Right kidney (tissue), 9 donors: ENCODE measurements around the gene VEPH1.

Source experiments
- DNase-seq: peaks from one replicate; pipeline ENCODE4 v3.0.0-alpha.2; 2016
- long read RNA-seq, 8 donors: transcript quantifications; one replicate each; lab custom pipeline, GENCODE V29; 2026

Gene VEPH1
- long read RNA-seq, donor 1, partial matches to known transcripts: 5 of 10 reads
- long read RNA-seq, donor 1, other reads (novel, unspliced or antisense): 0 of 10 reads
- long read RNA-seq, donor 2: 0 reads
- long read RNA-seq, donor 3, full-length matches to known transcripts: 4 of 4 reads
- long read RNA-seq, donor 3, partial matches to known transcripts: 0 of 4 reads
- long read RNA-seq, donor 3, other reads (novel, unspliced or antisense): 0 of 4 reads
- long read RNA-seq, donor 4, full-length matches to known transcripts: 8 of 21 reads
- long read RNA-seq, donor 4, partial matches to known transcripts: 13 of 21 reads
- long read RNA-seq, donor 4, other reads (novel, unspliced or antisense): 0 of 21 reads
- long read RNA-seq, donor 5, full-length matches to known transcripts: 4 of 4 reads
- long read RNA-seq, donor 5, partial matches to known transcripts: 0 of 4 reads
- long read RNA-seq, donor 5, other reads (novel, unspliced or antisense): 0 of 4 reads
- long read RNA-seq, donor 6, partial matches to known transcripts: 9 of 9 reads
- long read RNA-seq, donor 6, other reads (novel, unspliced or antisense): 0 of 9 reads
- long read RNA-seq, donor 7, partial matches to known transcripts: 19 of 22 reads
- long read RNA-seq, donor 7, other reads (novel, unspliced or antisense): 0 of 22 reads
- long read RNA-seq, donor 8, partial matches to known transcripts: 28 of 29 reads
- long read RNA-seq, donor 8, other reads (novel, unspliced or antisense): 0 of 29 reads

DNA sequence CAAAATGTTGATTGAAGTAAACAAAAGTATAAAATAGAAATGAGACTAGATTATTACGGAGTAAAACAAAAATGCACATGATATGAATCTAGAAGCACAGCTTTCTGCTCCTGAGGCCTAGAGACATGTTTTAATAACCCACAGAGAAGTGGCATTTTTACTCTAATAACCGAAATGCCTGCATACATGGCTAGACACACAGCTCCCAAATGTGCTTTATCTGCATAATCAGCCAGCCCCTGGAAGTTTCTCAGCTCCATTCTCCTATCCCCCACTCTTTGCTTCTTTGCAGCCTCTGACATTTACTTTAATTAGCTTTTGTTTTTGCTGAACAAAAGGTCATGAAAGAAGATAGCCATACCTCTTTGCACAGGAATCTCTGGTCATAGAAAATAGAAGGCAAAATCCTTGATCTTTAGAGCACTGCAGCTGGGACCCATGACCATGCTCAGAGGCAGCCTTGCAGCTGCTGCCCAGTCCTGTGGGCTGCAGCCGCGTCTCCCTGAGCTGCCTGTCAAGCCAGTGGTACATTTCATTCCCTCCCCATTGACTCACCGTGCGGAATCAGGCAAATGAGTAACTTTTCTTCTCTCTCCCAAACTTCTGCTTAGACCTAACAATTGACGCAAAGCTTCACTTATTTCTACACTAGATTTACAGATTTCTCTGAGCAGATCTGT is at the start of gene VEPH1:
Gene VEPH1 (minus strand): TSS at position 501 of the 680 bp plus-strand sequence. CDS start 8,067 bp downstream, outside the sequence.
- peak; percentile 56 for DNase-seq

DNA sequence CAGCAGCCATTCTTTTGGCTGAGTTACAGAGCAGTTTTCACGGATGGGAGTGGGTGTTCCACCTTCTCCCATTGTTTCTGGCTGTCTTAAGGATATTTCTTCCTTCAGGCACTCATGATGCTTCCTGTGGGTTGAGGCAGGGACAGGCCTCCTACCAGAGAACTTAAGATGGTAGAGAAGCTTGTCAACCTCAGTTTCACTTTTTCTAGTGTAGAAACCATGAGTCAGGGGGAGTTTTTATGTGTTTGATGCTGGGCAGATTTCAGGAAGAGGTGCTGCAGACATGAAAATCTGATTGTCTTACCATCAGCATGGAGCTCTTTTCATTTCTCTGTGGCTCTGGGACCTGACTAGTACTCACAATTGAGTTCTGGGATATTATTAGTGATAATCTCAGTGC is 48.7 kb upstream of the VEPH1 start:
- no peak for DNase-seq

DNA sequence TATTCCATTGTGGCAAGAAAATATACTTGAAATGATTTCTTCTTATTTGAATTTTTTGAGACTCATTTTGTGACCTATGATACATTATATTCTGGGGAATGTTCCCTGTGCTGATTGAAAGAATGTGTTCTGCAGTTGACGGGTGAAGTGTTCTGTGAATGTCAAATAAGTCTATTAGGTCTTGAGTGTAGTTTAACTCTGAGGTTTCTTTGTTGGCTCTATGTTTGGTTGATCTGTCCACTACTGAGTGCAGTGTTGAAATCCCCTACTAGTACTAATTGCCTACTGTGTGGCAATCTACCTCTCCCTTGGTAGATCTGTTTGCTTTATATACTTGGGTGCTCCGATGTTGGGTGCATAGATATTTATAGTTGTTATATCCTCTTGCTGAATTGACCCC is 46.3 kb upstream of the VEPH1 start:
- DNase-seq: no peak

DNA sequence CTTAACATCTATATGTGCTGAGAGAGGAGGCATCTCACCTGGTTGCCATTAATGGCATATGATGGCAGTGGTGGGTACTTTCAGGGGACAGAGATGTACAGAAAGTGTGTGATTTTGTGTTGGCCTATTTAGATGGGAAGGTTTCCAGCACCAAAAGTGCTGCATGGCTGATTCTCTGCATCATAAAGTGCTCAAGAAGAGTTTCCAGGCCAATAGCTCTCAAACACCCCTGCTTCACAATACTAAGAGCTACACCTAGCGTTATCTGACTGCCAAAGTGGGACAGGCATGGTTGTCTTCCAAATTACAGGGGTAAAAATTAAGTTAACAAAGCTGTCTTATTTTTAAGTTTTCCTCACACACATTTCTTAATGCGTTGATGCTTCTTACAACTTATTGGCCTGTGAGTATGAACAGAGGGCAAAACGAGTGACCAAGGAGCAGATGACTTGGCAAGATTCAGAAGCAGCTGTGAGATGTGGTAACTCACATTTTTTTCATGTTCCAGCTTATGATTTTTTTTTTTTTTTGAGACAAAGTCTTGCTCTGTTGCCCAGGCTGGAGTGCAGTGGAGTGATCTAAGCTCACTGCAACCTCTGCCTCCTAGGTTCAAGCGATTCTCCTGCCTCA is 41.4 kb upstream of the VEPH1 start:
- DNase-seq: no peak

DNA sequence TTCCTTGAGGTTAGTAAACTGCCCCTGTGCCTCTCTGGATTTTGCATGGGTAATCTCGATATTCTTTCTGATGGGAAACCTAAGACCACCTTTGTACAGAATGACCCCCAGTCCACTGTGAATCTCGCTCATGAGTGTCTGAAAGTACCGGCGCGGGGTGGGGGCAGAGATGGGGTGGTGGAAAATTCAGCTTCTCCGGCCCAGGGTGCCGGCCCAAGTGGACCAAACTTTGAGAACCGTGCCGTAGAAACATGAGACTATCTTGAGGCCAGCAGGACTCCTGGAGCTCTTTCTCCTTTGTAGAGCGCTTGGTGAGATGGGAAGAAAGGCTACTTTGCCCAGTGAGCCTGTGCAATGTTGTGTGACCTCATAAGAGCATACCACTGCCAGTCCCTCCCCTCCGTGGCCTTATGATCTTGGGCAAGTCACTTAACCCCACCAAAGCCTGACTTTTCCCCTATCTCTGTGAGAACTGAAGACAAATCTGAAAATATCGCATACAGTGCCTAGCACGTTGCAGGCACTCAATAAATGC is 40.4 kb upstream of the VEPH1 start:
- DNase-seq: no peak

DNA sequence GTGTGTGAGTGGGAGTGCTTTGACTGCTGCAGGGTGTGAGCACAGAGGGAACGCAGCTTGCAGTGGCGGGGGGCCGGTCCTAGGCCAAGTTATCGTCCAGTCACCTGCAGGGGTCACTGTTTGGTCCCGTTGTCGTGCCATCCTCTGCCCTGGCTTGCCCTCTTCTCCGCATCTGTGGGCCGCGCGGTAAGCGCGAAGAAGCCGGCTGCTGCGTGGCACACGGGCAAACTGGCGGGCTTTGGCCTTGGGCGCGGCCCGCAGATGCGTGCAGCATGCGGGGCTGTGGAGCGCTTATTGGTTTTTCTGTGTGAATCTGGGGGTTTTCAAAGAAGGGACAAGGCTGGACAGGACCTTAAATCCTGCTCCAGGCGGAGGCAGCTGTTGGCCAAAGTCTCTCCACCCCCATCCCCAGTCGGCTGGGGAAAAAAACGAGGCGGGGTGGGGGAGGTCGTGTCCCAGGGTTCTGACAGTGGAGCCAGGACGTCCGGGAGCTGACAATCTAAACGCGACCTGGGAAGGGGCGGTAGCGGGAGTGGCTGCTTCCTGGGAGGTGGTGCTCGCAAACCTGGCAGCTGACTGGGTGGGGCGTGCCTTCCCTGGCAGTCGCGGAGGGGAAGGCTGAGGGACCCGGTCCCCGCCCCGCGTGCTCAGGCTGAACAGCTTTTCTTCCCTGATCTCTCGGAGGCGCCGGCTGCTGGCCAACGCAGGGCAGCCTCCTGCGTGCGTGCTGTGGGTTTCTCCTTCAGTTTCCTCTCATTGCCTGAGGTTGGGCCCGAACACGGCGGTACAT is 39.7 kb upstream of the VEPH1 start:
- peak; percentile 73 for DNase-seq

DNA sequence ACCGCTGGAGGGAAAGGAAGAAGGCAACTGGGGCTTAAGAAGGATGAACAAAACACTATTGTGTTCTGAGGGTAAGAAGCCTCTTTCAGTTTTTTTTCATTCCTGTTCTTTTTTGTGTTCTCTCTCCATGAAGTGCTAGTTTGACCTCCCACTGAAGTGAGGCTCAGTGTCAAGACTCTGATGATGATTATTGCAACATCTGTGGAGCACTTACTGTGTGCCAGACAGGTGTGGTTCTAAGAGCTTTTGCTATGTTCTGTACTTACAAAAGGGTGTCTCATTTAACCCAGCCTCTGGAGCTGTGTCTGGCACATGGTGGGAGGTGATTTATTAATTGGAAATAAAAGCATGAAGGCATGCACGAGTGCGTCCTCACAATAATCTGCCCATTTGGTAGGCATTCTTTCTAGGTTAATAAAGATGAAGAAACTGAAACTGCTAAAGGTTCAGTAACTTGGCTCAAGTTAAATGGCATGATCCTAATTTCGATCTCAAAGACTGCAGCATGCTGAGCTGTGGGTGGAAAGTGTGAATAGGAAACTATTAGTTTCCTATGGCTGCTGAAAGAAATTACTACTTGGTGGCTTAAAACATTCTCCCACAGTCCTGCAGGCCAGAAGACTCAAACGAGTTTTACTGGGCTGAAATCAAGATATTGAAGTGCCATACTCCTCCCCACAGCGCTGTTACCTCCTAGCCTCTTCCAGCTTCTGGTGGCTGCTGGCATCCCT is 38.5 kb upstream of the VEPH1 start:
- DNase-seq: no peak

DNA sequence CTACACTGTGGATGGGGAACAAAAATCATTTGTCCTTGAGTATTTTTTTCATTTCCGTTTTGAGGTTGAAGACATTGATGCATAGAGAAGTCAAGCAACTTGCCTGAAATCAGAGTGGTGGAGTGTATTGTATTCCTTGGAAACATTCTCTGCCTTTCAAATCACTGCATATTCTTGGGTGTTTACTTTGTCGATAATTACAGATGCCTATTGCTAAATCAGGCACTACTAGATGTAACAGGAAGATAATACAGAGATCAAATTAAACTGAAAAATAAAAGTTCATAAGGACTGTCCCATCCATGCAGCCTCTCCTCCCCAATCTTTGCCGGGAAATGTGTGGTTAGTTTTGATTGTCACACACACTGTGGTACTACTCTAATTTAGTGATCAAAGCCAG is 37.4 kb upstream of the VEPH1 start:
- no peak for DNase-seq

DNA sequence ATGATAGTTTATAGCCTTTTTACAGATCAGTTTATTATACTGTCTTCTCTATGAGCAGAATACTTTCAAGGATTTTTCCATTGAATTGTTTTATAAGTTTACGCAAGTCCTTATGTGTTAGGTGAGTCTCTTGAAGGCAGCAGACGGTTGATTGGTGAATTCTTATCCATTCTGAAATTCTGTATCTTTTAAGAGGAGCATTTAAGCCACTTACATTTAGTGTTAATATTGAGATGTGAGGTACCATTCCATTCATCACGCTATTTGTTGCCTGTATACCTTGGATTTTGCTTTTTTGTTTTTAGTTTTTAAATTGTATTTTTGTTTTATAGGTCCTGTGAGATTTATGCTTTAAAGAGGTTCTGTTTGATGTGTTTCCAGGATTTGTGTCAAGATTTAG is 32.5 kb upstream of the VEPH1 start:
- no peak for DNase-seq

DNA sequence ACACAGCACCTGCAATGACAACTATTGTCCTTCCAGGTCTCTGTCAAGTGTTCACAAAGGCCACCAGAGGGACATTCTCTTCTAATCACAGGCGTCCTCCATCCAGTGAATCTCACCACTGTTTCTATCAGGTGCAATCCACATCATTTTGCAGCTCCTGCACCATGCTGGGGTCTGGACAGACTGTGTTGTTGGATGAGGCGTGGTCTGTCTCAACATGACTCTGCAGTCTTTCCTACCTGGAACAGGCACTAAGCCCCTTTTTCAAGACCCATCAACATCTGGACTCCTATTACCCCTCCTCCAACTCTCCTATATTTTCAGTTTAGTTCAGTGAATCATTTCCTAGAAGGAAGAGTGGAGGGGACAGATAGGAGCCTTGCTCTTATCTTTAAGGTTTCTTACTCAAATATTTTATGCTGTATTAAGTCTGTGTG is 31.5 kb upstream of the VEPH1 start:
- no peak for DNase-seq

DNA sequence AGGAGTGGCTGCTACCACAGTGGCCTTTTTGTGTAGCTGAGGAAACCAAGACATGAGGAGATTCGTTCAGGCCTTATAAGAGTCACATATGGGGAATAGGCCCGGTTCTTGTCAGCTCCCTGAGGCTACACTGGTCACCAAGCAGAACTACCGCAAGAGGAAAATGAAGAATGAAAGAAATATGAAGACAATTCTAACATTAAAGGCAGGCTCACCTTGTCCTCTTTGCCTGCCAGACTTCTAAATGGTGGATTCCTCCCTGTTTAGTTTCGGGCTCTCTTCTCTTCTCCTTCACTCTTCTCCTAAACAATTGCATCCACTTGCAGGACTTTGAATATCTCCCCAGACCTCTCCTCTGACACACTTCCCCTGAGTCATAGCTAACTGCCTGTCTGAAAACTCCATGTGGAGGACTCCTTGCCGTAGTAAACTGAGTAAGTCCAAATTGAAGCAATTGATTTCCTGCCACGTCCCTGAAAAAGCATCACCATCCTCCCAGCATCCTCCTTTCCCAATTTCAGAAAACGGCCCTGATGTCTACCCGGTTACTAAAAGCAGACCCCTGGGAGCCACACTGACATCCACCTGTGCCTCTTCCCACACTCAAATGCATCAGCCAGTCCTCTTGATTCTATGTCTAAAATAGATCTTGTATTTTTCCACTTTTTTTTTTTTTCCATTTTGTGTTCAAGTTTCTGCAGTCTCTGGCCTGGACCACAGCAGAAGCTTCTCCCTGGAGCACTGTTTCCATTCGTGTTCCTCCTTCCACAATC is 30.3 kb upstream of the VEPH1 start:
- no peak for DNase-seq

DNA sequence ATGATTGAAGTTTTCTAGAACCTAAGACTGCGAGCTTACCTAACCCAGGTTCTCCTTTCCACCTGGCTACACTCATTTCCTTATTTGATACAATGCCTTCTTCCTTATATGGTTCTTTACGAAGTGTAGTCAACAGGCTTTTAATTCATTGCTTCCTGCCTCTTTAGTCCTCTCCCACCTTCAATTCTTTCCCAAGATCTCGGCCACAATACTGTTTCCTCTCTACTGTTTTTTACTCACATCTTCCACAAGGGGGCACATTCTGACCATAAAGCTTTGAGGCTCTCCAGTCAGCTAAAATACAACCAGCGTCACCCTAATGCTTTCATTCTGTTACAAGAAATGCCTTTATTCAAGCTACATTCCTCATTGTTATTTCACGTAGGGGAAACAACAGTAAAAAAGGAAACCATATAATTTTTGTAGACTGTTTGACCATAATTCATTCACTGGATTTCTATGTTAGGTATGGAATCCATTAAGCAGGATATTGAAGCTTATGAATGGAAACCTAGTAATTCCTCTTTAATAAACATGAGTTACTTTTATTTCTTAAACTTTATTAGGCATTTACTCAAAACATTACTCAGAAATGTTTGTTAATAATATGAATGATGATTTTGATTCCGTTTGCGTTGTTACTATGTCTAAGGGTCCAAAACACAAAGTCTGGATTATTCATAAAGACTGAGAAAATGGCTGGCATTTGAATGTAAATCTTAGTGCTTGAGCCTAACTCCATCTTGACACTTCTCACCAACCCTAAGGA is 29.5 kb upstream of the VEPH1 start:
- DNase-seq: peak; percentile 53

DNA sequence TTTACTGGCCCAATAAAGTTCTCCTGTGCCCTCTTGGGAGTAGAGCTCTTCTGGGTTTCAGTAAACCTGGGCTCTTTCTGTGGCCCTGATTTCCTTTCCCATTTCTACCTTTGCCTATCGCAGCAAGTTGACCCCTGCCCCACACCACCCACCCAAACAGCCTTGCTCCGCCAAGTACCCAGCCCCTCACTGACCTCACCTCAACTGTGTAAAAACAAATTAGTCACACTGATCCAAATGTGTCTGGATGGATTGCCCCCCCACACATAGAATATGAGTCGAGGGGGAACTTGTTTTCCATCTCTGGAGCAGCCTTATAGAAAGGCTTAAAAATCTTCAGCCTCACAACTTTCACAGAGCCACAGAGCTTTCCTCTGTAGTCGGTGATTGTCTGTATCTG is 28.6 kb upstream of the VEPH1 start:
- DNase-seq: no peak

DNA sequence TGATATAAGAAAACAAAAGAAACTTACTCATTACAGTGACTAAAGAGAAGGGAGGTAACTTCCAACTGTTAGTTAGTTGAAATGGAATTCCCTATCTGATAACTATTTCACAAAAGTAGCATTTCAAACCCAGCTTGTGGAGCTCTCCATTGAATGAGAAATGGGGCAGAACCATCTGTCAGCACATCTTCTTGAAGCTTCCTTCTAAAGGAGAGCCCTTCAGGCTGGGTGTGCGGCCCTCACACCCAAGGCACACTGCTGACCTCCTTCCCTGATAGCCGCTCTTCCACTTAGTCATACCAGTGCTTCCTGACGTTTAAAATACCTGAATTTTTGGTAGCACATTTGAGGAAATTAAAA is 28.1 kb upstream of the VEPH1 start:
- no peak for DNase-seq

DNA sequence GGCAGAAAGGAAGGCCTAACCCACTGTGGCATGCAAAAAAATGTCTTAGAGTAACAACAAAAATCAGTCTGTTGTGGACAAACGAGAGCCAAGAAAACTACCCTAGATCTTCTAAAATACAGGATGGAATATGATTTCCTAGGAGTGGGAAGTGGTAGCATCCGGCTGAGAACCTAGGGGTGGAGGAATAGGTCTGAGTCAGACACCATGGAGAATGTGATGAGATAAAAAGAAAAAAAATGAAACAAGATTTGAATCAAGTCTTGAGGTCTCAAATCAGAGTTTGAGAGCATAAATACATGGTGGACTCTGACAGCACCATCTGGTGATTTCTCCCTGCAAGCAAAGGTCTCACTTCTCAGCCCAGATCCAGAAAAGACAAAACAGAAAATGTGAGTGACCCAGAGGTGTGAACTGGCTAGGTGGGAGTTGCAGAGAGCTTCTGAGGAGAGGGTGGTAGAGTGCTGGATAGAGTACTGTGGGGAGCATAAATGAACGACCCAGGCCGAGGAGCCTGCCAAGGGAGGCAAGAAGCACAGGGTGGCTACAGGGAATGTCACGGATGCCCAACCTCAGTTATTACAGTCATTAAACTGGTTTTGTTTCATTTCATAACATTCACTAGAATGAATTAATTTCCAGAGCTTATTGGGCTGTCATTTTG is 27.6 kb upstream of the VEPH1 start:
- no peak for DNase-seq

DNA sequence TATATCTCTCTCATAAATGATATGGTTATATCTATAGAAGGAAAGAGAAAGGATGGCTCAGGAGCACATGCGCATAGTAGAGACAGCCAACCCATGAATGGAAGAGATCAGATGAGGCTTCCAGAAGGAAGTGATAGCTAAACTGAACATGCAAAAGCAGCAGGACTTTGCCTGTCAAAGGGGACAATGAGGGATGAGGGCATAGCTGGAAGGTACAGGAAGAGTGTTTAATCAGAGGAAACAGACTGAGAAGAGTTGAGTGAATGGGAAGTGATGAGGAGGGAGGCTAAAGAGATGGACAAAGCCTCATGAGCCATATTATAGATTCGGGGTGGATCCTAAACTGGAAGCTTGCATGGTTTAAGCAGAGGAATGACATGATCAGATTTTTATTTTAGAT is 26.5 kb upstream of the VEPH1 start:
- DNase-seq: no peak

DNA sequence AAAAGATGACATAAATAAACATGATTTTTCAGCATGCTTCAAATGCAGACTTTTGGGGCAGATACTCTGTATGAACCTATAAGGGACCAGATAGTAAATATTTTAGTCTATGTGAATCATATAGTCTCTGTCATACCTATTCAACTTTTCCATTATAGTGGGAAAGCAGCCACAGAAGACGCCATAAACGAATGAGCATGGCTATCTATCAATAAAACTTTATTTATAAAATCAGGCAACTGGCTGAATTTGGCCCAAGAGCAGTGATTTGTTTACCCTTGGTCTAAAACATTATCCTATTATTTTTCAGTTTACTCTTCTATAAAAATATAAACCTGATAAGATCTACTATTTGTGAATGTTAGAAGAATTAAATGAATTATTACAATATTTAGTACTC is 25.9 kb upstream of the VEPH1 start:
- DNase-seq: no peak

DNA sequence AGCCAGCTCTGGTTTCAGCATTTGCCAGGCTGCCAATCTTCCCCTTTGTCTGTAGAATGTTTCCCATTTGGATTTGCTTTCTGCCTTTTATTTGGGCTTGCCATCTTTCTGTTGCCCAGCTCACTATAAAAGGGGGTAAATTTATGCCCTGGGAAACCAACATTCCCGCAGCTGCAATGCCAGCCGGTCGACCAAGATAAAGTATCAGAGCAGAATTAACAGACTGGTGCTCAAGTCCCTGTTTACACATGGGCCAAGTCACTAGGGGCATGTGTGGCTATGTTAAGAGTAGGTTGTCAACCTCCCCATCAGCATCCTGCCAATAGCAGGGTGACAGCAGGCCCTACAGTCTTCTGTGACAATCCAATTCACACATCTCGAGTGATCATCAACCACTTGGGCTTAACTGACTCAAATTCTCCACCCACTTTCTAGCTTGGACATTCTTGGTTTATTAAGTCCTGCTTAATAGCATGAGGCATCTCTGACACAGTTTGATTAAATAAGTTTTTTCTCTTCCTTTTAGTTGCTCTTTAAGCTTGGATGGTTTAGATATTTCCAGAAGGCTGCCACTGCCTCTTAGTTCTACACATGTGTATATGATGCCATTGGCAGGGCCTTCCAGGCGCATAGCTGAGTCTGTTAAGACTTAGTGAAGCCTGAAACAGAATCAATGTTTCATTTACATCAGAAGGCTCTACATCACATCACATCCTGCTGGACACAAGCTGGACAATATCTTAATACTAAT is 24.1 kb upstream of the VEPH1 start:
- no peak for DNase-seq
